KOPT-K1 (cell line): ENCODE results near the gene ZBP1.

ENCODE experiments used
- H3K27ac ChIP-seq: fragments of 200-600 bp; sonication (generic); 2 replicates; pipeline ENCODE4 v1.5.1; 2016; ENCODE audit warnings: antibody characterized with exemption, mild to moderate bottlenecking, low read depth, low read length; ENCODE audit not compliant: poor library complexity, severe bottlenecking
- H3K36me3 ChIP-seq: fragments of 200-600 bp; sonication (generic); 2 replicates; pipeline ENCODE4 v1.5.1; 2017; ENCODE audit warnings: antibody characterized with exemption, mild to moderate bottlenecking, low read length, moderate library complexity; ENCODE audit not compliant: insufficient read depth
- H3K9me3 ChIP-seq: fragments of 200-600 bp; sonication (generic); 2 replicates; pipeline ENCODE4 v1.5.1; 2017; ENCODE audit warnings: antibody characterized with exemption, low read length, mild to moderate bottlenecking; ENCODE audit not compliant: insufficient read depth, poor library complexity, severe bottlenecking

Gene ZBP1

GRCh38 chr20:57562541-57563465, 57.4 kb downstream of the ZBP1 start:
- Histone ChIP-seq H3K36me3 (no peaks in the 10 kb centered on the region), H3K27ac (no peak overlapping the region), H3K9me3 (no peaks in the 10 kb centered on the region)

- no peak overlapping the region for H3K27ac ChIP-seq
- H3K9me3 ChIP-seq = no peaks in the 10 kb centered on the region
- no peaks in the 10 kb centered on the region for H3K36me3 ChIP-seq
Measured at GRCh38 chr20:57561356-57562279, 58.6 kb downstream of the ZBP1 start.

- Histone ChIP-seq H3K9me3 (no peaks in the 10 kb centered on the region), H3K27ac (no peak within 1 kb of the TSS), H3K36me3 (no peaks in the 10 kb centered on the region)
Measured at GRCh38 chr20:57560554-57561355, 59.5 kb downstream of the ZBP1 start, which contains the start of gene PCK1. TSS of gene PCK1 (plus strand) at chr20:57561110. CDS start at chr20:57561412, 302 bp downstream.

- H3K9me3 ChIP-seq = no peaks in the 10 kb centered on the region
- no peaks in the 10 kb centered on the region for H3K36me3 ChIP-seq
- H3K27ac ChIP-seq = no peak overlapping the region
Measured at GRCh38 chr20:57559658-57560553, 60.3 kb downstream of the ZBP1 start.

GRCh38 chr20:57559289-57559634, 61.0 kb downstream of the ZBP1 start:
- no peak overlapping the region for H3K27ac ChIP-seq
- no peaks in the 10 kb centered on the region for H3K36me3 ChIP-seq
- H3K9me3 ChIP-seq = no peaks in the 10 kb centered on the region

- no peaks in the 10 kb centered on the region for H3K36me3 ChIP-seq
Measured at GRCh38 chr20:57558614-57559288, 61.5 kb downstream of the ZBP1 start.

GRCh38 chr20:57557926-57558613, 62.2 kb downstream of the ZBP1 start:
- Histone ChIP-seq H3K9me3 (no peaks in the 10 kb centered on the region), H3K36me3 (no peaks in the 10 kb centered on the region), H3K27ac (no peak overlapping the region)

More at GRCh38 chr20:57558614-57559288, 61.5 kb downstream of the ZBP1 start:
- Histone ChIP-seq H3K27ac (no peak overlapping the region), H3K9me3 (no peaks in the 10 kb centered on the region)

GRCh38 chr20:57556980-57557274, 63.3 kb downstream of the ZBP1 start:
- Histone ChIP-seq H3K9me3 (no peaks in the 10 kb centered on the region), H3K27ac (no peak overlapping the region), H3K36me3 (no peaks in the 10 kb centered on the region)

GRCh38 chr20:57555457-57556184, 64.6 kb downstream of the ZBP1 start:
- H3K36me3 ChIP-seq = no peaks in the 10 kb centered on the region
- H3K27ac ChIP-seq = no peak overlapping the region
- H3K9me3 ChIP-seq = no peaks in the 10 kb centered on the region
